Right forelimb (tissue), 1 donor: ENCODE measurements around the gene SLC16A8.

Source experiments
- DNase-seq: peaks from one replicate; pipeline ENCODE4 v3.0.0-alpha.2; 2018

Gene SLC16A8

GRCh38 chr22:38071421-38072321 is 12.3 kb downstream of the SLC16A8 start:
- no peak for DNase-seq

GRCh38 chr22:38070250-38070921 is 13.6 kb downstream of the SLC16A8 start:
- no peak for DNase-seq

- DNase-seq, result peak; percentile 75
Measured at GRCh38 chr22:38069372-38070249, 14.4 kb downstream of the SLC16A8 start.

- no peak for DNase-seq
Measured at GRCh38 chr22:38068641-38069371, 15.2 kb downstream of the SLC16A8 start.

GRCh38 chr22:38067761-38068360 is 16.1 kb downstream of the SLC16A8 start:
- DNase-seq, result no peak

- no peak for DNase-seq
Measured at GRCh38 chr22:38067028-38067415, 17.0 kb downstream of the SLC16A8 start.

GRCh38 chr22:38066381-38067027 is 17.5 kb downstream of the SLC16A8 start:
- DNase-seq, result no peak

- no peak for DNase-seq
Measured at GRCh38 chr22:38065539-38065938, 18.4 kb downstream of the SLC16A8 start.

- DNase-seq, result no peak
Measured at GRCh38 chr22:38062791-38063190, 21.2 kb downstream of the SLC16A8 start.

GRCh38 chr22:38056969-38057891 is 26.8 kb downstream of the SLC16A8 start, which contains the start of gene PICK1:
Gene PICK1, plus strand, starts transcription at chr22:38057404. Its CDS starts 406 bp downstream, at chr22:38057810.
- peak; percentile 92 for DNase-seq

GRCh38 chr22:38051900-38052862 is 31.8 kb downstream of the SLC16A8 start:
- peak; percentile 86 for DNase-seq

- no peak for DNase-seq
Measured at GRCh38 chr22:38051261-38051660, 32.7 kb downstream of the SLC16A8 start.

- no peak for DNase-seq
Measured at GRCh38 chr22:38050720-38051119, 33.3 kb downstream of the SLC16A8 start.

- DNase-seq, result no peak
Measured at GRCh38 chr22:38049812-38050619, 34.0 kb downstream of the SLC16A8 start.

- DNase-seq, result no peak
Measured at GRCh38 chr22:38046070-38046748, 37.8 kb downstream of the SLC16A8 start.

- DNase-seq, result no peak
Measured at GRCh38 chr22:38043151-38044039, 40.6 kb downstream of the SLC16A8 start.

- DNase-seq, result no peak
Measured at GRCh38 chr22:38042488-38042790, 41.5 kb downstream of the SLC16A8 start.
